Upper lobe of left lung (tissue), 6 donors: ENCODE results near the gene KIF7. TPM values are rescaled to one million over a fixed set of nuclear protein-coding genes. Genes with fewer than 3 reads are reported as not detected.
A peak's percentile ranks its signal among the peaks of the same experiment; 100 is the strongest.

Experiments
- ATAC-seq, 2 donors: fragments of 200-7000 bp; cut with Tn5 transposase; one replicate each; pipeline ENCODE4 v1.9.1; 2022; ENCODE audit warnings: mild to moderate bottlenecking in 2 of 2, moderate library complexity in 2 of 2; ENCODE audit not compliant: low FRiP score in 2 of 2
- DNase-seq, 2 donors: peaks; one replicate each; pipeline ENCODE4 v3.0.0-alpha.2; 2019 to 2020
- H3K27ac ChIP-seq, 4 donors: fragments of 200-600 bp; sonication (generic); one replicate each; pipeline ENCODE4 v1.5.1; 2016 to 2019
- H3K27me3 ChIP-seq, 4 donors: fragments of 200-600 bp; sonication (generic); one replicate each; pipeline ENCODE4 v1.5.1; 2017 to 2019
- H3K36me3 ChIP-seq, 4 donors: fragments of 200-600 bp; sonication (generic); one replicate each; pipeline ENCODE4 v1.5.1; 2016 to 2019
- H3K4me1 ChIP-seq, 4 donors: fragments of 200-600 bp; sonication (generic); one replicate each; pipeline ENCODE4 v1.5.1; 2018 to 2019
- H3K4me3 ChIP-seq, 4 donors: fragments of 200-600 bp; sonication (generic); one replicate each; pipeline ENCODE4 v1.5.1; 2017 to 2019; ENCODE audit warnings: mild to moderate bottlenecking in 2 of 4, moderate library complexity in 1 of 4
- H3K9me3 ChIP-seq, 4 donors: fragments of 200-600 bp; sonication (generic); one replicate each; pipeline ENCODE4 v1.5.1; 2018 to 2019
- CTCF ChIP-seq, 6 experiments: fragments of 450-650 bp in 4 of 6; fragments of 200-600 bp in 2 of 6; sonication (generic) in 2 of 6; IDR thresholded peaks; one replicate each; pipeline ENCODE4 v1.5.1; 2016 to 2019; ENCODE audit warnings: antibody characterized with exemption in 6 of 6
- EP300 ChIP-seq, 4 donors: sonication (generic); formaldehyde crosslinking; IDR thresholded peaks; one replicate each; pipeline ENCODE4 v1.5.1; 2017; ENCODE audit warnings: antibody characterized with exemption in 4 of 4, control low read depth in 2 of 4
- POLR2A ChIP-seq, 4 donors: fragments of 450-650 bp; IDR thresholded peaks; one replicate each; pipeline ENCODE4 v1.5.1; 2016 to 2017; ENCODE audit warnings: antibody characterized with exemption in 4 of 4, mild to moderate bottlenecking in 2 of 4
- POLR2AphosphoS5 ChIP-seq, 2 donors: sonication (generic); formaldehyde crosslinking; IDR thresholded peaks; one replicate each; pipeline ENCODE4 v1.5.1; 2017; ENCODE audit warnings: antibody characterized with exemption in 2 of 2
- WGBS, 2 donors: methylation state at CpG; one replicate each; pipeline ENCODE4 v1.1.5; 2017 to 2018; 5-methylcytosine and 5-hydroxymethylcytosine counted together
- total RNA-seq, 6 donors: library from RNA; depleted of rRNA in 4 of 6; stranded (reverse); fragments of >200 nt in 4 of 6; gene quantifications; one replicate each; pipeline versions ENCODE4 v1.1.0 to v1.2.1, GENCODE V29; 2016 to 2021
- donor health status: DM: no; HTN: no; CAD: no; lungs with moderate emphysema.
- donor health status: DM: no; HTN: yes; CAD: no; lungs with severe emphysema.

The KIF7 gene
- total RNA-seq, 6 donors from 2014 or later, result 1.4 to 4.7 (median 3.2) TPM

GRCh38 chr15:89674526-89674925 lies 19.3 kb upstream of the KIF7 start:
- DNase-seq, result no peak
- Histone ChIP-seq H3K36me3 (no peaks in the 10 kb centered on the region), H3K4me3 (no peak overlapping the region), H3K9me3 (no peaks in the 10 kb centered on the region), H3K27me3 (no peaks in the 10 kb centered on the region), H3K27ac (no peak overlapping the region), H3K4me1 (peaks cover 0 to under 1% (median 0%) of the 10 kb centered on the region in 4 donors)
- TF ChIP-seq CTCF (IDR thresholded peaks at IDR 0.05) (no peak), EP300 (IDR thresholded peaks at IDR 0.05) (no peak), POLR2A (IDR thresholded peaks at IDR 0.05) (no peak), POLR2AphosphoS5 (IDR thresholded peaks at IDR 0.05) (no peak)
- ATAC-seq, result no peak
- WGBS, 2 donors, result 76 to 78% methylated on average over 4 of the region's 4 CpGs

GRCh38 chr15:89673165-89673512 lies 17.9 kb upstream of the KIF7 start:
- 62 to 66% methylated on average over 10 to 11 of the region's 12 CpGs for WGBS, 2 donors
- Histone ChIP-seq H3K4me1 (no peaks in the 10 kb centered on the region), H3K27me3 (no peaks in the 10 kb centered on the region), H3K9me3 (no peaks in the 10 kb centered on the region), H3K36me3 (no peaks in the 10 kb centered on the region), H3K27ac (no peak overlapping the region), H3K4me3 (no peak overlapping the region)
- DNase-seq (peak in 1 of 2 donors; percentile 52), ATAC-seq (no peak)
- TF ChIP-seq EP300 (IDR thresholded peaks at IDR 0.05), result no peak
- peak in 3 of 6 experiments; percentile 7 to 44 (median 21) for TF ChIP-seq CTCF (IDR thresholded peaks at IDR 0.05)

GRCh38 chr15:89672221-89673164 lies 17.2 kb upstream of the KIF7 start:
- TF ChIP-seq POLR2AphosphoS5 (IDR thresholded peaks at IDR 0.05) (no peak), EP300 (IDR thresholded peaks at IDR 0.05) (no peak), POLR2A (IDR thresholded peaks at IDR 0.05) (no peak), CTCF (IDR thresholded peaks at IDR 0.05) (no peak)
- H3K27me3 ChIP-seq, result no peaks in the 10 kb centered on the region
- H3K4me1 ChIP-seq, result no peaks in the 10 kb centered on the region
- no peaks in the 10 kb centered on the region for H3K9me3 ChIP-seq
- no peak overlapping the region for H3K27ac ChIP-seq
- peak in 1 of 2 donors; percentile 57 for DNase-seq
- 86 to 92% methylated on average over 11 to 12 of the region's 12 CpGs for WGBS, 2 donors
- no peak for ATAC-seq
- H3K4me3 ChIP-seq, result no peak overlapping the region
- H3K36me3 ChIP-seq, result no peaks in the 10 kb centered on the region

GRCh38 chr15:89671687-89672086 lies 16.4 kb upstream of the KIF7 start:
- H3K27me3 ChIP-seq, result no peaks in the 10 kb centered on the region
- WGBS, 2 donors, result 50 to 58% methylated on average over 4 of the region's 4 CpGs
- no peaks in the 10 kb centered on the region for H3K36me3 ChIP-seq
- no peak overlapping the region for H3K4me3 ChIP-seq
- ATAC-seq (no peak), DNase-seq (no peak)
- no peaks in the 10 kb centered on the region for H3K4me1 ChIP-seq
- no peak overlapping the region for H3K27ac ChIP-seq
- TF ChIP-seq EP300 (IDR thresholded peaks at IDR 0.05), result no peak
- no peak for TF ChIP-seq POLR2A (IDR thresholded peaks at IDR 0.05)
- no peak for TF ChIP-seq POLR2AphosphoS5 (IDR thresholded peaks at IDR 0.05)
- TF ChIP-seq CTCF (IDR thresholded peaks at IDR 0.05), result no peak
- no peaks in the 10 kb centered on the region for H3K9me3 ChIP-seq
